SK-N-SH (cell line): ENCODE results near the gene TP53BP2. TPM values are rescaled to one million over a fixed set of nuclear protein-coding genes. Genes with fewer than 3 reads are reported as not detected.

Experiments
- CTCF ChIA-PET: fragments of 300-600, 350-600 bp; formaldehyde crosslinking; extraction: SDS; loops from one replicate; lab custom pipeline; 2021; lab: Yijun Ruan, JAX
- POLR2A ChIA-PET: fragments of 350-600 bp; sonication (Branson Sonifier 250); formaldehyde crosslinking; extraction: SDS; loops from one replicate; lab custom pipeline; 2020; ENCODE audit warnings: antibody characterized with exemption, inconsistent platforms; lab: Yijun Ruan, JAX
- DNase-seq: peaks from one replicate; pipeline ENCODE4 v3.0.0; 2012
- H2AFZ ChIP-seq: fragments of 200-600 bp; sonication (generic); 2 replicates; pipeline ENCODE4 v1.8.1; 2016; ENCODE audit warnings: antibody characterized with exemption, mild to moderate bottlenecking, low read depth
- H3F3A ChIP-seq: fragments of 200-600 bp; sonication (generic); replicated peaks from 2 replicates; pipeline ENCODE3; 2016; ENCODE audit warnings: antibody characterized with exemption, mild to moderate bottlenecking; ENCODE audit not compliant: insufficient read depth
- H3K27ac ChIP-seq, 2 experiments: fragments of 200-500 bp in 1 of 2; fragments of 200-600 bp in 1 of 2; sonication (Bioruptor generic) in 1 of 2; sonication (generic), shearing (Covaris generic) in 1 of 2; 2 replicates each; pipeline versions ENCODE4 v1.5.1 to v1.6.1; 2014 to 2016; ENCODE audit warnings: low read depth in 2 of 2, inconsistent platforms in 1 of 2, low read length in 1 of 2, mild to moderate bottlenecking in 1 of 2, mixed read lengths in 1 of 2
- H3K27me3 ChIP-seq: fragments of 200-600 bp; sonication (generic), shearing (Covaris generic); 2 replicates; pipeline ENCODE4 v1.6.1; 2016; ENCODE audit warnings: mixed run types; ENCODE audit not compliant: insufficient read depth
- H3K36me3 ChIP-seq, 2 experiments: fragments of 200-500 bp in 1 of 2; fragments of 200-600 bp in 1 of 2; sonication (Bioruptor generic) in 1 of 2; sonication (generic) in 1 of 2; replicated peaks in 1 of 2; 2 replicates each; pipeline versions ENCODE3 to v1.5.1; 2014 to 2016; ENCODE audit warnings: low read length in 1 of 2, mild to moderate bottlenecking in 1 of 2; ENCODE audit not compliant: insufficient read depth in 2 of 2, control insufficient read depth in 1 of 2
- H3K4me1 ChIP-seq, 2 experiments: fragments of 200-500 bp in 1 of 2; fragments of 200-600 bp in 1 of 2; sonication (Bioruptor generic) in 1 of 2; sonication (generic), shearing (Covaris generic) in 1 of 2; 2 replicates each; pipeline versions ENCODE4 v1.5.1 to v1.6.1; 2014 to 2016; ENCODE audit warnings: low read depth in 1 of 2, low read length in 1 of 2, mixed run types in 1 of 2; ENCODE audit not compliant: insufficient read depth in 2 of 2, control insufficient read depth in 1 of 2
- H3K4me2 ChIP-seq: fragments of 200-600 bp; sonication (generic), shearing (Covaris generic); 2 replicates; pipeline ENCODE4 v1.6.1; 2017; ENCODE audit warnings: mixed run types
- H3K4me3 ChIP-seq, 2 experiments: fragments of 200-500 bp in 1 of 2; fragments of 200-600 bp in 1 of 2; sonication (Bioruptor generic) in 1 of 2; sonication (generic), shearing (Covaris generic) in 1 of 2; 2 replicates each; pipeline versions ENCODE4 v1.5.1 to v1.8.1; 2014 to 2016; ENCODE audit warnings: low read depth in 2 of 2, inconsistent platforms in 1 of 2, low read length in 1 of 2, mild to moderate bottlenecking in 1 of 2, mixed read lengths in 1 of 2, moderate library complexity in 1 of 2
- H3K79me2 ChIP-seq: fragments of 200-600 bp; sonication (generic); 2 replicates; pipeline ENCODE4 v1.8.1; 2017; ENCODE audit warnings: mild to moderate bottlenecking; ENCODE audit not compliant: insufficient read depth
- H3K9ac ChIP-seq: fragments of 200-600 bp; sonication (generic); 2 replicates; pipeline ENCODE4 v1.6.1; 2017; ENCODE audit warnings: mixed run types
- H3K9me2 ChIP-seq: fragments of 200-600 bp; sonication (generic); 2 replicates; pipeline ENCODE4 v1.6.1; 2017; ENCODE audit warnings: mixed run types
- H3K9me3 ChIP-seq: fragments of 200-600 bp; sonication (generic); 2 replicates; pipeline ENCODE4 v1.6.1; 2017; ENCODE audit warnings: mixed run types, mild to moderate bottlenecking, moderate library complexity
- H4K20me1 ChIP-seq: fragments of 200-600 bp; sonication (generic); 2 replicates; pipeline ENCODE4 v1.6.1; 2017; ENCODE audit warnings: mild to moderate bottlenecking, mixed run types; ENCODE audit not compliant: insufficient read depth
- CHD2 ChIP-seq: fragments of 150-350 bp; IDR thresholded peaks from 2 replicates; pipeline ENCODE4 v1.6.1; 2018; ENCODE audit warnings: low read length; ENCODE audit not compliant: partially characterized antibody
- CTCF ChIP-seq: fragments of 200-600 bp; sonication (generic); IDR thresholded peaks from 2 replicates; pipeline ENCODE4 v1.6.1; 2017; ENCODE audit warnings: antibody characterized with exemption, mild to moderate bottlenecking, moderate library complexity
- ELF1 ChIP-seq: IDR thresholded peaks from 2 replicates; pipeline ENCODE4 v1.4.0; 2012
- FOSL2 ChIP-seq: IDR thresholded peaks from 2 replicates; pipeline ENCODE4 v1.4.0; 2012; ENCODE audit warnings: low read depth, mild to moderate bottlenecking, moderate library complexity, borderline replicate concordance
- FOXJ3 ChIP-seq: sonication (generic); formaldehyde crosslinking; IDR thresholded peaks from 2 replicates; pipeline ENCODE4 v1.5.1; 2020; ENCODE audit warnings: mild to moderate bottlenecking, missing genetic modification reagents
- IRF3 ChIP-seq: fragments of 150-350 bp; IDR thresholded peaks from 2 replicates; pipeline ENCODE4 v1.6.1; 2016; ENCODE audit warnings: mild to moderate bottlenecking, low read depth, low read length
- MAX ChIP-seq: IDR thresholded peaks from 2 replicates; pipeline ENCODE4 v1.4.0; 2012; ENCODE audit warnings: low read depth
- NRF1 ChIP-seq: IDR thresholded peaks from 2 replicates; pipeline ENCODE4 v1.6.1; 2012; ENCODE audit warnings: low read depth, mild to moderate bottlenecking, low read length
- POLR2AphosphoS5 ChIP-seq: IDR thresholded peaks from 2 replicates; pipeline ENCODE4 v1.6.1; 2012; ENCODE audit warnings: low read depth, low read length
- RAD21 ChIP-seq: IDR thresholded peaks from 2 replicates; pipeline ENCODE4 v1.6.1; 2012; ENCODE audit warnings: mild to moderate bottlenecking, low read length
- RCOR1 ChIP-seq: fragments of 150-350 bp; IDR thresholded peaks from 2 replicates; pipeline ENCODE4 v1.6.1; 2017; ENCODE audit warnings: antibody characterized with exemption, low read length
- RFX5 ChIP-seq: IDR thresholded peaks from 2 replicates; pipeline ENCODE4 v1.6.1; 2012; ENCODE audit warnings: mild to moderate bottlenecking, improper control_type of control experiment, low read length
- RXRA ChIP-seq: IDR thresholded peaks from 2 replicates; pipeline ENCODE4 v1.4.0; 2012; ENCODE audit warnings: low read depth, mild to moderate bottlenecking, borderline replicate concordance
- SMC3 ChIP-seq: IDR thresholded peaks from 2 replicates; pipeline ENCODE4 v1.6.1; 2012; ENCODE audit warnings: low read depth, low read length, improper control_type of control experiment
- TAF1 ChIP-seq: IDR thresholded peaks from 2 replicates; pipeline ENCODE4 v1.6.1; 2012; ENCODE audit warnings: low read depth, mild to moderate bottlenecking, low read length, moderate library complexity, borderline replicate concordance
- TCF12 ChIP-seq: IDR thresholded peaks from 2 replicates; pipeline ENCODE4 v1.4.0; 2012
- USF1 ChIP-seq: IDR thresholded peaks from 2 replicates; pipeline ENCODE4 v1.4.0; 2012; ENCODE audit warnings: low read depth, borderline replicate concordance
- WGBS: methylation state at CpG from one replicate; pipeline ENCODE4 v1.1.6; 2017; ENCODE audit warnings: low lambda C conversion rate; 5-methylcytosine and 5-hydroxymethylcytosine counted together
- polyA plus RNA-seq, 3 experiments: library from polyadenylated mRNA; depleted of rRNA; stranded (reverse); fragments of >200 nt; gene quantifications; 2 replicates each; pipeline ENCODE4 v1.2.3, GENCODE V29; 2012
- TF ChIP-seq, protein P1 (sequence below): fragments of 150-350 bp; IDR thresholded peaks from 2 replicates; pipeline ENCODE4 v1.6.1; 2017; ENCODE audit warnings: antibody characterized with exemption, low read length, low read depth, borderline replicate concordance

Gene TP53BP2
- polyA plus RNA-seq, 1 of the 3 experiments (the other 2 are of a cell fraction) = 11.4 TPM

DNA sequence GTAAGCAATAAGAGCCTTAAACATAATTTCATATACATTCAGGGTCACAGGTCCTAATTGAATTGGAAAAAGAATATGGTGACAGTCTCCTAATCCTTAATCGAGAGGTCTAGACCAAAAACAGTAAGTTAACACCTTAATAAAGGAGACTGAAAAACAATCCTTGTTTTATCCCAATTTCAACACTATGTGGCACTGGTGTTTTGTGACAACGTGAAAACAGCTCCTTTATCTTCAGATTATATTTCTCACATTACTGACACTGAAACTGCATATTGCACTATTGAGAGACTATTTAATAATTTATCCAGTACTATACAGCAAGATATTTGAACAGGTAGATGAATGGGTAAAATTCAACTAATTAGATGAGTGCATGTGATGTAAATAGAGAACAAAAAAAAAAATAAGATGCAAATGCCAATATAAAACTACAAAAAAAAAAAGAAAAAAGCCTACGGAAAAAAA, 34.1 kb downstream of the TP53BP2 start:
- H3K4me1 ChIP-seq = no peaks in the 10 kb centered on the region
- H2AFZ ChIP-seq = no peak overlapping the region
- H3F3A ChIP-seq = peaks cover 5% of the 10 kb centered on the region
- H3K9me3 ChIP-seq = 0 out of 2 replicates have a peak, but pooled peaks cover 3% of the 10 kb centered on the region
- no peaks in the 10 kb centered on the region for H3K9me2 ChIP-seq
- H3K27ac ChIP-seq = no peak overlapping the region
- ChIA-PET POLR2A (no interaction called here), CTCF (interaction anchor here (0.5 to 2.7 kb wide), 24 partner anchors 9 to 532 kb away, joined by 3 to 26 read pairs (median 6); partner anchors contain the start of gene TP53BP2)
- H3K9ac ChIP-seq = no peak overlapping the region
- peaks cover 44 to 49% of the 10 kb centered on the region in 2 experiments for H3K36me3 ChIP-seq
- TF ChIP-seq RAD21 = peak; percentile 85
- TF ChIP-seq CTCF = peak; percentile 69
- peak; percentile 70 for TF ChIP-seq SMC3
- TF ChIP-seq IRF3 = no peak
- TF ChIP-seq RXRA = no peak
- H3K27me3 ChIP-seq = no peaks in the 10 kb centered on the region
- DNase-seq = peak; percentile 24
- H3K4me2 ChIP-seq = no peak overlapping the region
- no peaks in the 10 kb centered on the region for H4K20me1 ChIP-seq
- peaks cover 40% of the 10 kb centered on the region for H3K79me2 ChIP-seq
- no peak overlapping the region; a peak in 1 of 4 replicates for H3K4me3 ChIP-seq
- 65% methylated on average over 3 of the region's 3 CpGs for WGBS

GRCh38 chr1:223810586-223810985, 35.2 kb downstream of the TP53BP2 start:
- no peak overlapping the region for H3K4me2 ChIP-seq
- peaks cover 32% of the 10 kb centered on the region for H3K79me2 ChIP-seq
- H3K36me3 ChIP-seq = peaks cover 48 to 52% of the 10 kb centered on the region in 2 experiments
- DNase-seq = no peak
- ChIA-PET POLR2A (no interaction called here), CTCF (interaction anchor here (0.9 to 2.7 kb wide), 8 partner anchors 12 to 241 kb away, joined by 3 to 26 read pairs (median 9); partner anchors contain the start of gene TP53BP2)
- H3K4me1 ChIP-seq = no peaks in the 10 kb centered on the region
- H2AFZ ChIP-seq = no peak overlapping the region
- TF ChIP-seq NRF1 (no peak), CHD2 (no peak), ELF1 (no peak), RCOR1 (no peak), TCF12 (no peak), TAF1 (no peak), CTCF (no peak), FOXJ3 (CRISPR knock-in tag) (no peak), USF1 (no peak), SMC3 (no peak), MAX (no peak), POLR2AphosphoS5 (no peak), RFX5 (no peak), FOSL2 (no peak)
- TF ChIP-seq, protein P1, sequence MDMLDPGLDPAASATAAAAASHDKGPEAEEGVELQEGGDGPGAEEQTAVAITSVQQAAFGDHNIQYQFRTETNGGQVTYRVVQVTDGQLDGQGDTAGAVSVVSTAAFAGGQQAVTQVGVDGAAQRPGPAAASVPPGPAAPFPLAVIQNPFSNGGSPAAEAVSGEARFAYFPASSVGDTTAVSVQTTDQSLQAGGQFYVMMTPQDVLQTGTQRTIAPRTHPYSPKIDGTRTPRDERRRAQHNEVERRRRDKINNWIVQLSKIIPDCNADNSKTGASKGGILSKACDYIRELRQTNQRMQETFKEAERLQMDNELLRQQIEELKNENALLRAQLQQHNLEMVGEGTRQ = no peak
- no peaks in the 10 kb centered on the region for H4K20me1 ChIP-seq
- no peaks in the 10 kb centered on the region for H3K27me3 ChIP-seq
- H3K9me3 ChIP-seq = 0 out of 2 replicates have a peak, but pooled peaks cover 3% of the 10 kb centered on the region
- no peaks in the 10 kb centered on the region for H3K9me2 ChIP-seq
- 0 out of 4 replicates have a peak overlapping the region, but pooled peaks of 1 of the 2 experiments have one; percentile 1 for H3K27ac ChIP-seq
- WGBS = 89% methylated on average over 2 of the region's 2 CpGs
- peaks cover 5% of the 10 kb centered on the region for H3F3A ChIP-seq
- H3K4me3 ChIP-seq = no peak overlapping the region
- H3K9ac ChIP-seq = no peak overlapping the region
